ENCODE results near the gene DNAL1. TPM values are rescaled to one million over a fixed set of nuclear protein-coding genes. Genes with fewer than 3 reads are reported as not detected.

Gene DNAL1
- total and polyA plus RNA-seq, 10 of the 15 experiments (the other 5 are each of a cell fraction or from before 2014, with no cell fraction given): 2.4 to 18.2 (median 7.4) TPM

GRCh38 chr14:73710737-73711136 is 66.0 kb downstream of the DNAL1 start (continued):
- no peak for TF ChIP-seq TCF3 (IDR thresholded peaks at IDR 0.05; ENCODE audit: borderline replicate concordance, insufficient read depth, low read depth, low read length)
- no peak for TF ChIP-seq ZNF24 (IDR thresholded peaks at IDR 0.05)

- H3K9ac ChIP-seq (ENCODE audit: control insufficient read depth, insufficient read depth, low read length): peak overlapping the region; percentile 64
- H3K79me2 ChIP-seq (ENCODE audit: control insufficient read depth, insufficient read depth, low read length): peaks cover 20% of the 10 kb centered on the region
- TF ChIP-seq SMAD1 (IDR thresholded peaks at IDR 0.05; ENCODE audit: low read depth, partially characterized antibody): no peak
- TF ChIP-seq CUX1 (IDR thresholded peaks at IDR 0.05; ENCODE audit: insufficient replicate concordance, low read depth, low read length): no peak
- TF ChIP-seq MYC (IDR thresholded peaks at IDR 0.05; ENCODE audit: insufficient read depth, insufficient read length, insufficient replicate concordance, low read length, severe bottlenecking): no peak
- TF ChIP-seq MLLT1 (IDR thresholded peaks at IDR 0.05): peak; percentile 58; the same call in 1 of the 2 replicates
- TF ChIP-seq KLF5 (IDR thresholded peaks at IDR 0.05; ENCODE audit: partially characterized antibody): no peak
- no peak for TF ChIP-seq BCLAF1 (IDR thresholded peaks at IDR 0.05)
- ChIA-PET SMC1A (ENCODE audit: uncharacterized antibody, unreplicated experiment) (interaction anchor here (0.8 to 3.2 kb wide), 7 partner anchors 10 to 252 kb away, joined by 3 to 16 read pairs (median 4); partner anchors contain the start of gene DNAL1), POLR2A (interaction anchor here (0.6 to 1.5 kb wide), 3 partner anchors 48 to 357 kb away, joined by 4 to 6 read pairs (median 5); a partner anchor contains a TSS), RAD21 (ENCODE audit: unreplicated experiment) (interaction anchor here (0.9 to 2.1 kb wide), 8 partner anchors 10 to 114 kb away, joined by 3 to 5 read pairs (median 3); no protein-coding TSS in a partner anchor), CTCF (interaction anchor here (0.6 to 3.2 kb wide), 8 partner anchors 16 to 417 kb away, joined by 3 to 12 read pairs (median 4); partner anchors contain the start of gene ACOT2)
- ATAC-seq (no peak; the same call in 2 of the 3 replicates), DNase-seq (ENCODE audit: low read depth, low spot score) (no peak), FAIRE-seq (no peak)
- H2AFZ ChIP-seq (ENCODE audit: control insufficient read depth, low read depth, low read length): 0 out of 2 replicates have a peak overlapping the region, but pooled peaks have one; percentile 10
- peak overlapping the region; percentile 89 for H3K4me3 ChIP-seq
- no peaks in the 10 kb centered on the region for H3K27me3 ChIP-seq (replicated peaks in 1 of 2; ENCODE audit: control insufficient read depth in 2 of 2, insufficient read depth in 2 of 2, low read length in 1 of 2)
- H3K4me2 ChIP-seq (ENCODE audit: control insufficient read depth, insufficient read depth): peak overlapping the region; percentile 82
- in situ Hi-C loops (cut with MboI) (no loop called here), intact Hi-C loops (cut with micrococcal nuclease; ENCODE audit: unreplicated experiment) (loop anchor here (5.0 kb wide), 1 partner anchor 80 kb away; no protein-coding TSS in a partner anchor)
- peaks cover 4% of the 10 kb centered on the region for H3K4me1 ChIP-seq (ENCODE audit: control insufficient read depth, insufficient read depth, low read length)
- no peaks in the 10 kb centered on the region for H3K9me3 ChIP-seq (replicated peaks; ENCODE audit: control insufficient read depth, insufficient read depth, low read length)
- peak overlapping the region; percentile 9; the same call in 1 of the 2 replicates for H3K27ac ChIP-seq (ENCODE audit: control insufficient read depth, insufficient read depth)
- WGBS (ENCODE audit: insufficient coverage, insufficient replicate concordance, low lambda C conversion rate, missing lambda C conversion rate): 34% methylated on average over 11 of the region's 11 CpGs
- BruUV-seq (replicated peaks): no TSS peak
- no peaks in the 10 kb centered on the region for H4K20me1 ChIP-seq (ENCODE audit: control insufficient read depth, insufficient read depth)
- peaks cover 0 to 16% of the 10 kb centered on the region in 2 experiments; a peak in 3 of 4 replicates for H3K36me3 ChIP-seq (ENCODE audit: control insufficient read depth in 2 of 2, insufficient read depth in 2 of 2, low read length in 1 of 2)
Measured at GRCh38 chr14:73712071-73712506, 67.3 kb downstream of the DNAL1 start.

All from GM12878 (cell line).